Liver (tissue), 9 donors: ENCODE results near the gene DUSP9. TPM values are rescaled to one million over a fixed set of nuclear protein-coding genes. Genes with fewer than 3 reads are reported as not detected.

Experiments used
- DNase-seq: peaks from one replicate; pipeline ENCODE4 v3.0.0-alpha.2; 2017; ENCODE audit warnings: low spot score
- H3K27ac ChIP-seq, 2 donors: one replicate each; pipeline ENCODE4 v1.7.0; 2013; ENCODE audit warnings: inconsistent platforms in 2 of 2, low read length in 2 of 2, control low read depth in 1 of 2, low read depth in 1 of 2, mild to moderate bottlenecking in 1 of 2
- H3K27me3 ChIP-seq, 4 donors: one replicate each; pipeline versions ENCODE4 v1.6.1 to v1.7.0; 2013; ENCODE audit warnings: low read length in 3 of 4, inconsistent platforms in 1 of 4, mild to moderate bottlenecking in 1 of 4, moderate library complexity in 1 of 4; ENCODE audit not compliant: control insufficient read depth in 4 of 4, insufficient read depth in 4 of 4
- H3K36me3 ChIP-seq, 4 donors: one replicate each; pipeline versions ENCODE4 v1.6.1 to v1.7.0; 2013; ENCODE audit warnings: low read length in 3 of 4, mild to moderate bottlenecking in 3 of 4, low read depth in 1 of 4, moderate library complexity in 1 of 4; ENCODE audit not compliant: control insufficient read depth in 4 of 4, insufficient read depth in 3 of 4
- H3K4me1 ChIP-seq, 4 donors: one replicate each; pipeline versions ENCODE4 v1.6.1 to v1.7.0; 2013; ENCODE audit warnings: low read length in 3 of 4, mild to moderate bottlenecking in 3 of 4, moderate library complexity in 1 of 4; ENCODE audit not compliant: control insufficient read depth in 4 of 4, insufficient read depth in 4 of 4
- H3K4me3 ChIP-seq, 3 donors: one replicate each; pipeline versions ENCODE4 v1.6.1 to v1.7.0; 2013; ENCODE audit warnings: low read length in 3 of 3, control low read depth in 1 of 3, low read depth in 1 of 3, mild to moderate bottlenecking in 1 of 3
- H3K9ac ChIP-seq, 2 donors: one replicate each; pipeline ENCODE4 v1.7.0; 2013; ENCODE audit warnings: low read length in 2 of 2, mild to moderate bottlenecking in 2 of 2, moderate library complexity in 2 of 2, control low read depth in 1 of 2, low read depth in 1 of 2
- H3K9me3 ChIP-seq, 4 donors: one replicate each; pipeline versions ENCODE4 v1.6.1 to v1.7.0; 2013; ENCODE audit warnings: low read length in 3 of 4; ENCODE audit not compliant: control insufficient read depth in 4 of 4
- ATF3 ChIP-seq: IDR thresholded peaks from 2 replicates; pipeline ENCODE4 v1.6.1; 2016; ENCODE audit warnings: antibody characterized with exemption
- CTCF ChIP-seq: fragments of 150-350 bp; IDR thresholded peaks from 2 replicates; pipeline ENCODE4 v1.5.1; 2017; ENCODE audit warnings: improper control_type of control experiment, low read depth, low read length; ENCODE audit not compliant: missing input control
- EGR1 ChIP-seq, 2 donors: IDR thresholded peaks; 2 replicates each; pipeline ENCODE4 v1.6.1; 2016 to 2018; ENCODE audit warnings: antibody characterized with exemption in 2 of 2, low read depth in 2 of 2
- FOXA1 ChIP-seq: IDR thresholded peaks from 2 replicates; pipeline ENCODE4 v1.6.1; 2016; ENCODE audit warnings: antibody characterized with exemption
- FOXA2 ChIP-seq: IDR thresholded peaks from 2 replicates; pipeline ENCODE4 v1.6.1; 2016; ENCODE audit warnings: antibody characterized with exemption
- GABPA ChIP-seq, 2 donors: IDR thresholded peaks in 1 of 2; conservative IDR thresholded peaks in 1 of 2; 2 replicates each; pipeline ENCODE4 v1.6.1; 2016; ENCODE audit warnings: antibody characterized with exemption in 2 of 2, mild to moderate bottlenecking in 1 of 2, moderate library complexity in 1 of 2
- HNF4A ChIP-seq, 2 donors: conservative IDR thresholded peaks; 2 replicates each; pipeline ENCODE4 v1.6.1; 2016; ENCODE audit warnings: antibody characterized with exemption in 2 of 2, mild to moderate bottlenecking in 2 of 2
- HNF4G ChIP-seq: IDR thresholded peaks from 2 replicates; pipeline ENCODE4 v1.6.1; 2016; ENCODE audit warnings: antibody characterized with exemption
- JUND ChIP-seq, 2 donors: IDR thresholded peaks; 2 replicates each; pipeline ENCODE4 v1.6.1; 2016; ENCODE audit warnings: antibody characterized with exemption in 2 of 2
- MAX ChIP-seq: IDR thresholded peaks from 2 replicates; pipeline ENCODE4 v1.6.1; 2016; ENCODE audit warnings: antibody characterized with exemption
- NR2F2 ChIP-seq: IDR thresholded peaks from 2 replicates; pipeline ENCODE4 v1.6.1; 2016; ENCODE audit warnings: antibody characterized with exemption
- RAD21 ChIP-seq, 2 donors: IDR thresholded peaks; 2 replicates each; pipeline ENCODE4 v1.6.1; 2016; ENCODE audit warnings: antibody characterized with exemption in 2 of 2, mild to moderate bottlenecking in 2 of 2
- REST ChIP-seq: IDR thresholded peaks from 2 replicates; pipeline ENCODE4 v1.6.1; 2016; ENCODE audit warnings: antibody characterized with exemption, mild to moderate bottlenecking
- RXRA ChIP-seq, 2 donors: IDR thresholded peaks; 2 replicates each; pipeline ENCODE4 v1.6.1; 2017 to 2018; ENCODE audit warnings: antibody characterized with exemption in 2 of 2, mild to moderate bottlenecking in 1 of 2
- SP1 ChIP-seq: IDR thresholded peaks from 2 replicates; pipeline ENCODE4 v1.6.1; 2018; ENCODE audit warnings: antibody characterized with exemption, mild to moderate bottlenecking
- TAF1 ChIP-seq: conservative IDR thresholded peaks from 2 replicates; pipeline ENCODE4 v1.6.1; 2016; ENCODE audit warnings: antibody characterized with exemption, mild to moderate bottlenecking
- YY1 ChIP-seq: IDR thresholded peaks from 2 replicates; pipeline ENCODE4 v1.6.1; 2016; ENCODE audit warnings: antibody characterized with exemption, mild to moderate bottlenecking
- ZBTB33 ChIP-seq: IDR thresholded peaks from 2 replicates; pipeline ENCODE4 v1.6.1; 2016; ENCODE audit warnings: antibody characterized with exemption
- WGBS: extraction: QIAGEN DNeasy Blood & Tissue Kit; methylation state at CpG from one replicate; pipeline ENCODE4 v1.1.7; 2013; 5-methylcytosine and 5-hydroxymethylcytosine counted together
- polyA plus RNA-seq, 2 donors: library from polyadenylated mRNA; stranded (reverse) in 1 of 2; unstranded in 1 of 2; fragments of 200-250 nt in 1 of 2; fragments of >200 nt in 1 of 2; fragmentation: Nextera tagmentation in 1 of 2; extraction: Ambion mirVana in 1 of 2; gene quantifications; one replicate each; pipeline versions ENCODE4 v1.2.1 to v1.2.3, GENCODE V29; 2013 to 2015
- total RNA-seq, 2 donors: library from RNA; depleted of rRNA; stranded (reverse); fragments of >200 nt; gene quantifications; one replicate each; pipeline ENCODE4 v1.2.3, GENCODE V29; 2014
- donor health status: healthy.
- donor health status: healthy.
- donor health status: healthy.
- donor health status: healthy.
- donor health status: healthy.

DUSP9 gene
- 100 to 1,000 TPM in 1 of 2 donors, 1 to 10 TPM in 1; 1.9 to 164 TPM for total RNA-seq
- under 1 TPM; 0.42 to 0.90 TPM for polyA plus RNA-seq

- Histone ChIP-seq H3K27ac (no peak within 1 kb of the TSS), H3K4me3 (peak within 1 kb of the TSS in 1 of 3 donors; percentile 8), H3K27me3 (peaks cover 0 to 7% (median 0%) of the 10 kb centered on the region in 4 donors), H3K36me3 (no peaks in the 10 kb centered on the region), H3K9ac (no peak within 1 kb of the TSS), H3K9me3 (no peaks in the 10 kb centered on the region), H3K4me1 (peaks cover 5 to 14% (median 6%) of the 10 kb centered on the region in 4 donors)
- no peak for TF ChIP-seq MAX
- no peak for TF ChIP-seq TAF1
- TF ChIP-seq FOXA2, result no peak
- TF ChIP-seq ATF3, result no peak
- TF ChIP-seq EGR1 (IDR thresholded peaks at IDR 0.05; ENCODE audit: low read depth in 2 of 2), result no peak
- no peak for TF ChIP-seq NR2F2
- TF ChIP-seq RXRA (IDR thresholded peaks at IDR 0.05), result no peak
- DNase-seq, result peak; percentile 64
- 3% methylated on average over 52 of the region's 53 CpGs for WGBS
Observed at GRCh38 chrX:153646620-153647373, at the start of gene DUSP9. DUSP9 (plus strand) TSS chrX:153647203; CDS start chrX:153647954, 751 bp downstream.

- no peaks in the 10 kb centered on the region for H3K9me3 ChIP-seq
- WGBS, result under 1% methylated on average over 57 of the region's 79 CpGs
Observed at GRCh38 chrX:153598541-153599191, 48.3 kb upstream of the DUSP9 start, which contains the start of gene CCNQ. CCNQ (minus strand) TSS chrX:153599139; CDS start chrX:153599073, 66 bp downstream.

More at GRCh38 chrX:153598541-153599191, 48.3 kb upstream of the DUSP9 start, which contains the start of gene CCNQ:
- TF ChIP-seq GABPA (IDR thresholded peaks at IDR 0.05 in 1 of 2, conservative IDR thresholded peaks at IDR 0.05 in 1 of 2) (no peak), SP1 (no peak), REST (no peak), ATF3 (no peak), ZBTB33 (no peak), HNF4G (no peak), MAX (no peak), FOXA2 (no peak), FOXA1 (no peak), RAD21 (IDR thresholded peaks at IDR 0.05) (no peak), NR2F2 (no peak), YY1 (no peak), TAF1 (no peak), RXRA (IDR thresholded peaks at IDR 0.05) (no peak), EGR1 (IDR thresholded peaks at IDR 0.05; ENCODE audit: low read depth in 2 of 2) (no peak), HNF4A (conservative IDR thresholded peaks at IDR 0.05) (no peak), CTCF (no peak), JUND (IDR thresholded peaks at IDR 0.05) (no peak)
- peaks cover 0 to 24% (median 12%) of the 10 kb centered on the region in 4 donors for H3K4me1 ChIP-seq
- no peaks in the 10 kb centered on the region for H3K27me3 ChIP-seq
- peak within 1 kb of the TSS; percentile 33 to 83 (median 76) for H3K4me3 ChIP-seq
- peak within 1 kb of the TSS; percentile 44 to 74 for H3K9ac ChIP-seq
- peak within 1 kb of the TSS; percentile 37 to 49 for H3K27ac ChIP-seq
- peaks cover 0 to 3% (median 2%) of the 10 kb centered on the region in 4 donors for H3K36me3 ChIP-seq
- peak; percentile 34 for DNase-seq
